ENCODE data around the gene NLRP11.

The NLRP11 gene

DNA sequence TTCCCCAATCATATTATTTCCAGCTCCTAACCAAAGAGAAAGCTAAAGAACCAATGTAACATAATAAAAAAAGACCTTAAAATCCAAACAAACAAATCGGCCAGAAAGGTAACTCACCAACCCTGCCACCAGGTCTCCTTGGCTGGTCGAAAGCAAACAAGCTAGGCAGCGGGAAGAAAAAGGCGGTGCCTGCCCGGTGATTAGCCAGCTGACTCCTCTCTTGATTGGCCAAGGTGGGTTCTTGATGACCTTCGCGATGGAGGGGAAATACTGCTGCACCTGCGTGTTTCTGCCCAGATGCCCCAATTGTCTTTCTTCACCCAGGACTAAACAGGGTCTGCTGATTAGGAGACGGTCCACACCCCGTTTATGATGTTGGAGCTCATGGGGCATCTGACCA is at the start of gene NLRP11:
Gene NLRP11, minus strand, starts transcription at position 154 of the 400 bp plus-strand sequence. CDS start 13,825 bp downstream, outside the sequence.
- no peak for DNase-seq (ENCODE audit: low read depth in 2 of 2)

DNA sequence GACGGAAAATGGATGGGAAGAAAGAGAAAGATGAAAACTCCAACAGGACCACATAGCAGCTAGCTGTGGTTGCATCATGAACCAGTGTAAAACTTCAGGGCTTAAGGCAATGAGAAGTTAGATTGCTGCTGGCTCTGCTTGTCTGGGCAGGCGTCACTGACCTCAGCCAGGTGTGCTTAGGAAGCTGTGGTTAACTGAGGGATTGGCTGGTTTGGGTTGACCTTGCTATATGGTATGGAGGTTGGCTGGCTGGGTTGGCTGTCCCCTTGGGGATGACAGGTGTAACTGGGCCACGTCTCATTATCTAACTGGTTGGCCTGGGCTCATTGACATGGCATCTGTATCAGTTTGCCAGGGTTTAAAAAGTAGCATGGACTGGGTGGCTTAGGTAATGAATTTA is 45.4 kb upstream of the NLRP11 start:
- DNase-seq (ENCODE audit: low read depth in 2 of 2): no peak

DNA sequence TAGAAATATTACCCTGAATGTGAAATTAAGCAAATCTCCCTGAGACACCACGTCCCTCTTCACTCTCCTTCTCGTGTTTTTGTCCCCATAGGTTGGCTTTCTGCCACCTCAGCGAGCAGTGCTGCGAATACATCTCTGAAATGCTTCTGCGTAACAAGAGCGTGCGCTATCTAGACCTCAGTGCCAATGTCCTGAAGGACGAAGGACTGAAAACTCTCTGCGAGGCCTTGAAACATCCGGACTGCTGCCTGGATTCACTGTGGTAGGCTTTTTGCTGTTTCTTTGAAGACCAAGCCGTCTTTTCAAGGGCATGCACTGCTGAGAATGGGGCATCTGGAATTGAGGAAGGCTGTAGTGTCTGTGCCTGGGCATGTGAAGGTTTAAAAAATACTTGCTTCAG is 38.9 kb upstream of the NLRP11 start:
- DNase-seq (ENCODE audit: low read depth in 2 of 2): no peak

DNA sequence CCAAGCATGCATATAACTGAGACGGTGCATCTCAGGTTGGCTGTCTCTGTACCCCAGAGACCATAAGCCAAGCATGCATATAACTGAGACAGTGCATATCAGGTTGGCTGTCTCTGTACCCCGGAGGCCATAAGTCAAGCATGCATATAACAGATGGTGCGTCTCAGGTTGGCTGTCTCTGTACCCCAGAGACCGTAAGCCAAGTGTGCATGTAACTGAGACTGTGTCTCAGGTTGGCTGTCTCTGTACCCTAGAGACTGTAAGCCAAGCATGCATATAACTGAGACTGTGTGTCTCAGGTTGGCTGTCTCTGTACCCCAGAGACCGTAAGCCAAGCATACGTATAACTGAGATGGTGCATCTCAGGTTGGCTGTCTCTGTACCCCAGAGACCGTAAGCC is 35.3 kb upstream of the NLRP11 start:
- no peak for DNase-seq (ENCODE audit: low read depth in 2 of 2)

DNA sequence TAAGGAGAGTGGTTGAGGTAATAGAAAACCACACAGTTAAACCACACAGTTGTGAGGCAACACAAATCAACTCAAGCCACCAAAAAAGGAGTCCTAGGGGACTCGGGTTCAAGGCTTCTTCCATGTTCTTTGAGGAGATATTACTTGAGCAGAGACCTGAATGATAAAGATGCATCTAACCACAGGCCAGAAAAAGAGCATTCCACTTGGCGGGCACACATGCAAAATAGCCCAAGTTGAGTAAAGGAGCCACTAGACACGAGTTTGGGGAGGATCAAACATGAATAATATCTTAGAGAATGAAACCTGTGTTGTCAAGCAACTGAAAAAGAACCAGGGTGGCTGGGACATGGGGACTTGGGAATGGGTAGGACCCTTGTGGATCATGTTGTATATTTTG is 34.7 kb upstream of the NLRP11 start:
- no peak for DNase-seq (ENCODE audit: low read depth in 2 of 2)

DNA sequence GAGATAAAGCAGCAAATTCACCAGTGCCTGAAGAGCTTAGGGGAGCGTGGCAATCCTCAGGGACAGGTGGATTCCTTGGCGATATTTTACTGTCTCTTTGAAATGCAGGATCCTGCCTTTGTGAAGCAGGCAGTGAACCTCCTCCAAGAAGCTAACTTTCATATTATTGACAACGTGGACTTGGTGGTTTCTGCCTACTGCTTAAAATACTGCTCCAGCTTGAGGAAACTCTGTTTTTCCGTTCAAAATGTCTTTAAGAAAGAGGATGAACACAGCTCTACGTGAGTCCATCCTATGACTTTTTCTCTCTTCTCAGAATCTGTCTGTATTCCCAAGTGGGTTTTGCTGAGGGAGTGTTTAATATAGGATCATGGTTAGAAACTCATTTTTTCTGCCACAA is 27.2 kb upstream of the NLRP11 start:
- DNase-seq (ENCODE audit: low read depth in 2 of 2): no peak

DNA sequence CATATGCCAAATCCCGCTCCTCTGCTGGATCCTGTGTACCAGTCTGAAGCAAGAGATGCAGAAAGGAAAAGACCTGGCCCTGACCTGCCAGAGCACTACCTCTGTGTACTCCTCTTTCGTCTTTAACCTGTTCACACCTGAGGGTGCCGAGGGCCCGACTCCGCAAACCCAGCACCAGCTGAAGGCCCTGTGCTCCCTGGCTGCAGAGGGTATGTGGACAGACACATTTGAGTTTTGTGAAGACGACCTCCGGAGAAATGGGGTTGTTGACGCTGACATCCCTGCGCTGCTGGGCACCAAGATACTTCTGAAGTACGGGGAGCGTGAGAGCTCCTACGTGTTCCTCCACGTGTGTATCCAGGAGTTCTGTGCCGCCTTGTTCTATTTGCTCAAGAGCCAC is 26.6 kb upstream of the NLRP11 start:
- DNase-seq (ENCODE audit: low read depth in 2 of 2): no peak

DNA sequence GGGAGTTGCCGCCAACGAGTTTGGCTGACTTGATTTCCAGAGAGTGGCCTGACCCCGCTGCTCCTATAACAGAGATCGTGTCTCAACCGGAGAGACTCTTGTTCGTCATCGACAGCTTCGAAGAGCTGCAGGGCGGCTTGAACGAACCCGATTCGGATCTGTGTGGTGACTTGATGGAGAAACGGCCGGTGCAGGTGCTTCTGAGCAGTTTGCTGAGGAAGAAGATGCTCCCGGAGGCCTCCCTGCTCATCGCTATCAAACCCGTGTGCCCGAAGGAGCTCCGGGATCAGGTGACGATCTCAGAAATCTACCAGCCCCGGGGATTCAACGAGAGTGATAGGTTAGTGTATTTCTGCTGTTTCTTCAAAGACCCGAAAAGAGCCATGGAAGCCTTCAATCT is 26.2 kb upstream of the NLRP11 start:
- DNase-seq (ENCODE audit: low read depth in 2 of 2): no peak

DNA sequence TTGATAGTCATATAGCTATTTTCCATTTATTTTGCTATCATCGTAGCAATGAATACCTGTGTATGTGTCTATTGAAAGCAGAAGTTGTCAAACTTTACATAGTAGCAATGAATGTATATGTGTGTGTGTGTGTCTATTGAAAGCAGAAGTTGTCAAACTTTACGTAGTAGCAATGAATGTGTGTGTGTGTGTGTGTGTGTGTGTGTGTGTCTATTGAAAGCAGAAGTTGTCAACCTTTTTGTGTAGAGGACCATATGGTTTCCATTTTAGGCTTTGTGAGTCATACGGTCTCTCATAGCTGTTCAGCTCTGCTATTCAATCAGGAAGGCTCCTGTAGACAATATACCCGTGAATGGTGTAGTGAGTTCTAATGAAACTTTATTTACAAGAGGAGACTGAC is 25.4 kb upstream of the NLRP11 start:
- no peak for DNase-seq (ENCODE audit: low read depth in 2 of 2)

DNA sequence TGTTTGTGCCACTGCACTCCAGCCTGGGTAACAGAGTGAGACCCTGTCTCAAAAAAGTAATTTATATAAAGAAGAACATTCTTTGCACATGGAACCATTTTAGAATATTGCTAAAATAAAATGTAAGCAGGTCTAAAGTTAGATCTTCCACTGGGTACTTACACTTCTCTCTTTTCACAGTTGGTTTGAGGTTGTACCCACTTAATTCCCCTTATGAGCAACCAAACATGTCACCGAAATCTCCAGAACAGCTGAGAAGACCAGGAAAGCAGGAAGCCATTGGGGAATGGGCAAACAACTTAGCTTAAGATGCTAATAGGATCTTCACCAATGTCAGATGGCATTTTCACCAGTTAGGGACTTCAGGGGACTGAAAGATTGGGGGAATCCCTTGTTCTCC is 23.4 kb upstream of the NLRP11 start:
- DNase-seq (ENCODE audit: low read depth in 2 of 2): no peak

DNA sequence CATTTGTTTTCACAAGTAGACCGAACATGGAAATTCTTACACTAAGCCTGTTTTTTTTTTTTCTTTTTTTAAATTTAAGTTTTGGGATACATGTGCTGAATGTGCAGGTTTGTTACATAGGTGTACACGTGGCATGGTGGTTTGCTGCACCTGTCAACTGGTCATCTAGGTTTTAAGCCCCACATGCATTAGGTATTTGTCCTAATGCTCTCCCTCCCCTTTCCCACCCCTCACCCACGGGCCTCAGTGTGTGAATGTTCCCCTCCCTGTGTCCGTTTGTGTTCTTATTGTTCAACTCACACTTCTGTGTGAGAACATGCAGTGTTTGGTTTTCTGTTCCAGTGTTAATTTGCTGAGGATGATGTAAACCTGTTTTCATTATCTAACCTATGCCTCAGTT is 7.1 kb upstream of the NLRP11 start:
- DNase-seq (ENCODE audit: low read depth in 2 of 2): no peak

DNA sequence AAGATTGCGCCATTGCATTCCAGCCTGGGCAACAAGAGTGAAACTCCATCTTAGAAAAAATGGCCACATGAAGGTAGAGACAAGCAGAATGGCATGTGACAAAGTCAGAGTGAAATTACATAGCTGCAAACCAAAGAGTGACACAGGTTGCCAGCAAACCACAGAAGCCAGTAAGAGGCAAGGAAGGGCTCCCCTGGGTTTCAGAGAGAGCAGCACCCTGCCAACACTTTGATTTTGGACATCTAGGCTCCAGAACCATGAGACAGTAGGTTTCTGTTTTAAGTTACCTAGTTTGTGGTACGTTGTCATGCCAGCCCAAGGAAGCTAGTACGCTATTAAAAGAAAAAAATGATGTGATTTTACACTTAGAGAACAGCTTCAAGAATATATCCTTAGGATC is 6.5 kb upstream of the NLRP11 start:
- DNase-seq (ENCODE audit: low read depth in 2 of 2): no peak

DNA sequence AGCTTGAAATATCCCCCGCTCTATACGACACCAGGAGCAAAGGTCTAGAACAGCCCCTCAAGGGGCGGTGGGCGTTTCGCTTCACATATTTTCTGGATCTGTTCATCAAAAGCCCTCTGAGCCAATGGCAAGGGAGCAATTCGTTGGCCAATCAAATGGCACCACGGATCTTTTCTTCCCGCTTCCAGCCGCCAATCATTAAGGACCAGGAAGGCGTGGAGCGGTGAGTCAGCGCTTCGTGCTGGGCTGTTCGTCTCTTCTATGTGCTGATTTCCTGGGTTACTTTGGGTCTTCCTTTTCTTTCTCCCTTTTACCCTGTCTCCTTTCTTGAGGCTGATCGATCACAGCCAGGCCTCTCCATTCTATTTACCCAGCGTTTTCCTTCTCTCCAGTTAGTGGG is 4.5 kb upstream of the NLRP11 start, which contains the start of gene NLRP4:
Gene NLRP4, plus strand, starts transcription at position 201 of the 400 bp plus-strand sequence. CDS start 15,541 bp downstream, outside the sequence.
- DNase-seq (ENCODE audit: low read depth in 2 of 2): no peak

DNA sequence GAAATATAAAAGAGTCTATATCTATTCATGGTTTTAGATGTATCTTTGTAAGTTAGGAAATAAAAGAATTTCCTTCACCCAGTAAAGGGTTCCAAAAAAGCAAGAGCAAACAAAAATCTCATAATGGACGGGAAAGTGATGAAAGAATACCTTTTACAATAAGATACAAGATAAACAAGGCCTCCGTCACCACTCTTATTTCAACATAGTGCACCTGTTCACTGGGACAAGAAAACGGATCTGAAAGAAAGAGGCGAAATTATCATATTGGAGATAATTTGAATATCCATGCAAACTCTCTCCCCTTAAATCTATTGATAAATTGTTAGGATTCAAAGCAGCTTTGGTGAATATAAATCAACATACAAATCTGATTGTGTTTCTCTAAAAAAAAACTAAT is 877 bp upstream of the NLRP11 start:
- no peak for DNase-seq (ENCODE audit: low read depth in 2 of 2)

DNA sequence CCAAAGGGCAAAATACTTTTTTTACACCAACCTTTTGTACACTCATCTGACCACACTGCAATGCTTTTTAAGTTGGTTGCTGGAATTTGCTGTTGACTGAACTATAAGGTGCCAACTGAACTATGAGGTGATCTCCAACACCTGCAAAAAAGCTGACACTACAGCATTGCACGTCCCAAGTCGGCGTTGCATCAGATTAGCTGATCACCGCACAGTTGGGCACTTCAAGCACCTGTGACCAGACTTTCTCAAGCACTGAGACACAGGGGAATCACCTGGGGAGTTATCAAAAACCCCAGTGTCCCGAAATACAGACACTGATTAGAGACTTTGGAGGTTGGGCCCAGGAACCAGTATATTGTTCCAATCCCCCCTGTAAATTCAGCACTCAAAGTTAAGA is 1.1 kb downstream of the NLRP11 start:
- DNase-seq (ENCODE audit: low read depth in 2 of 2): no peak

DNA sequence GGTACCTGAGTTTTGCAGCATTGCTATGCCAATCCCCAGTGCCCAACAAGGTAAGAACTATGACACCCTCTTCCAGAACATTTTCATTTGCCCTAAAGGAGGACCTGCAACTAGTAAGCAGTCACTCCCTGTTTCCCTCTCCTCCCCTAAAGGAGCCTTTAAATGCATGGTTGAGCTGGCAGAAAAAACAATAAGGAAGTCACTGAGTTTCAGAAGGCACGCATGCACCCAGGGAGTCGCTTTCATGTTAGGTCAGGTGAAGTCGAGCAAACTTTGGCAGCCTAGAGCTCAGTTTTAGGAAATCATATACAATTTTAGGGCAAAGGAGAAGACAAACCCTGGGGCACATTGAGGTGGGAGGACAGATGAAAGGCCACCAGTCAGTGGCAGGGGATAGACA is 11.8 kb downstream of the NLRP11 start:
- no peak for DNase-seq (ENCODE audit: low read depth in 2 of 2)

DNA sequence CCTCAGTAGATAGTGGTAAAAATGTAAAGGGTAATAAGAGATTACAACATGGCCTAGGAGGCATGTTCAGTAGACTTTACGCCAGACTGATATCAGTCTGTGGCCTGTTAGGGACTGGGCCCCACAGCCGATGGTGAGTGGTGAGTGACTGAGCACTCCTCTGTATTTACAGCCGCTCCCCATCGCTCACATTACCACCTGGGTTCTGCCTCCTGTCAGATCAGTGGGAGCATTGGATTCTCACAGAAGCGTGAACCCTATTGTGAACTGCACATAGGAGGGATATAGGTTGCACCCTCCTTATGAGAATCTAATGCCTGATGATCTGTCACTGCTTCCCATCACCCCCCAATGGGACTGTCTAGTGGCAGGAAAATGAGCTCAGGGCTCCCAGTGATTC is 17.9 kb downstream of the NLRP11 start:
- DNase-seq (ENCODE audit: low read depth in 2 of 2): no peak

DNA sequence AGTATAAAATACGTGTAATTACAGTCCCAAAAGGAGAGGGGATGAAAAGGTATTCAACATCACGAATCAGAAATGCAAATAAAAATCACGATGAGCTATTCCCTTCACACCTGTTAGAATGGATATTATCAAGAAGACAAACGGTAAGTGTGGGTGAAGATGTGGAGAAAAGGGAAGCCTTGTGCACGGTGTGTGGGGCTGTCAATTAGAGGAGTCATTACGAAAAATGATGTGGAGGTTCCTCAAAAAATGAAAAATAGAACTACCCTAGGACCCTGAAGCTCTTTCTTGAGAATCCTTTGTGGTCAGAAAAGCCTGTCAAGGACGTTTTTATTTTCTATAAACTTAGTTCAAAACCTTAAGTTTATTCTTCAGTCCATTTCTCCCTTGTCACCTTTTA is 19.4 kb downstream of the NLRP11 start:
- DNase-seq (ENCODE audit: low read depth in 2 of 2): no peak

DNA sequence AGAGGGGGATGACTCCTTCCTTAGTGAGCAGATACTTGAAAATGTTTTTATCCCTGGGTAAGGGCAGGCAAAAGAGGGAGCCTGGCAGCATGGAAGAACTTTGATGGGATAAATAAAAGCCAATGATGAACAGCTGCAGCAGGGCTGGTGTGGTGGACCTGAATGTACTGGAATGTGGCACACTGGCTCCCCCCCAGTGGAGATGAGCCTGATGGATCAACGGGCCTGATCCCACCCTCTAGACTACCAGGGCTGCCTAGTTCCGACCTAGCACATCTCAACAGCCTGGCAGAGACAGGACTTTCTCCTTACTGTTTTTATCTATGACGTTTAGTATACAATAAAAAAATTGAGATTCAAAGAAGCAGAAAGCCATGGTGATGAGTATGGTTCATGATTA is 20.5 kb downstream of the NLRP11 start:
- no peak for DNase-seq (ENCODE audit: low read depth in 2 of 2)

DNA sequence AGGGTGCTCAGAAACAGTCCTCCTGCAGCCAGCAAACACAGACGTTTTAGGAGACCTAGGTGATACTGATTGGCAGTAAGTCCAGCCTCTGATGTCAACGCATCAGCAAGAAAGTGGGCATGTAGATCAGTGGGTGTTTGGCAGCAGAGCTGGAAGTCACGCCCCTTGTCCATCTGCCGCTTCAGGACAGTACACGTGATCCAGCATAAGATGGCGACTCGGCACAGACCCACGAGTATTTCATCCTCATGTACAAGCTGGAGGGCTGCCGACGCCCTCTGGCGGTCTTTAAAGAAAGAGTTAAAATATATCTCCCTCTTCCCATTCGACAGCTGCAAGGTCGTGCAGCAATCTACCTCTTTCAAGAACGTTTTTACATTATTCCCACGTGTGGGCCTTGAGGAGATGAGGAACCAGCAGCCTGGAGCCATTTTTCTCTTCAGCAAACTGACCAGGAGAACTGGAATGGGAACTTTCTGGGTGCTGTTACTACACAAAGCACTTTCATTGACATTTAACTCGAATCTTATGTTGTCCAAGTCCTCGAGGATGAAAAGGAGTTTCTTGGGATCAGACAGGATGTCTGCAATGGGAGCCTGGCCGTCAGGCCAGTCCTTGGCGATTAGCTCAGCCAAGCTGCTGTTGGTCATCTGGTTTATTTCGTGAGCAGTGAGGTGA is 22.3 kb downstream of the NLRP11 start:
- no peak for DNase-seq (ENCODE audit: low read depth in 2 of 2)

DNA sequence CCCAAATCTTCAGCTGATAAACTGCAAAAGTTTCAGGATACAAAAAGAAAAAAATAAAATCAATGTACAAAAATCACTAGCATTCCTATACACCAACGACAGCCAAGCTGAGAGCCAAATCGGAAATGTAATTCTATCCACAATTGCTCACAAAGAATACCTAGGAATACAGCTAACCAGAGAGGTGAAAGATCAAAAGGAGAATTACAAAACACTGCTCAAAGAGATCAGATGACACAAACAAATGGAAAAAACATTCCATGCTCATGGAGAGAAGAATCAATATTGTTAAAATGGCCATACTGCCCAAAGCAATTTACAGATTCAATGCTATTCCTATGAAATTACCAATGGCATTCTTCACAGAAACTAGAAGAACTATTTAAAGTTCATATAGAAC is 29.5 kb downstream of the NLRP11 start:
- no peak for DNase-seq (ENCODE audit: low read depth in 2 of 2)

DNA sequence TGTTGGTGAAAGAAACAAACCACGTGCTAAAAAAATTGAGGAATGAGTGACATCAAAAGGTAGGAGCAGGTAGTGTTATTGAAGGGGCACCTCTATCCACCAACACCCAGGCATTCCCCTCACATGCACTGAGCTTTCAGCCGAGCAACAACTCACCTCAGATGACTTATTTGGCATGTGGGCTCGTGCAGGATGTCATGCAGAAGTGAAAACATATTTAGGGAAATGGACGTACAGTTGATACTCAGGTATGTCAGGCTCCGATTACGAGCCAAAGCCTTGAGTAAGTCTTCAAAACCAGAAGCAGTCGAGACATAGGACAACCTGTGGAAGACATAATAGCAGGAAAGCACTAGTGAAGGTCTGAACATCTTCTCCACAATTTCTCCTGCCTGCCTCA is 30.4 kb downstream of the NLRP11 start:
- DNase-seq (ENCODE audit: low read depth in 2 of 2): no peak

DNA sequence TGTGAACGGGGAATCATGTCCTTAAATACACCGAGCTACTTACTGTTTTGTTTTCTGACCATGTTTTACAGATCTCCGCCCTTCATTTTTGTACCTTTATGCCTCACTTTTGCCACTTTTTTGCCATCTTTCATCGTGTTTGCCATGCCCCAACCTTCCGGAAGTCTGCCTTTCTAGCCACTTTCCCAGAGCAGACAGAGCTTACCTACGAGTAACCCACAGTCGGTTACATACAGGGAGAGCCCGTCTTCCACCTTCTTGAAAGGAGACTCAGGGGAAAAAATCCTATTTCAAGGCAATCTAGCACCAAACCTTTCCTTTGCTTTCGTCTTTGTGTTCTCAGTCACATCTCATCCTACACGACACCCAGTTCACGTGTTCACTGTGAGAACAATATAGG is 36.8 kb downstream of the NLRP11 start:
- DNase-seq (ENCODE audit: low read depth in 2 of 2): no peak

DNA sequence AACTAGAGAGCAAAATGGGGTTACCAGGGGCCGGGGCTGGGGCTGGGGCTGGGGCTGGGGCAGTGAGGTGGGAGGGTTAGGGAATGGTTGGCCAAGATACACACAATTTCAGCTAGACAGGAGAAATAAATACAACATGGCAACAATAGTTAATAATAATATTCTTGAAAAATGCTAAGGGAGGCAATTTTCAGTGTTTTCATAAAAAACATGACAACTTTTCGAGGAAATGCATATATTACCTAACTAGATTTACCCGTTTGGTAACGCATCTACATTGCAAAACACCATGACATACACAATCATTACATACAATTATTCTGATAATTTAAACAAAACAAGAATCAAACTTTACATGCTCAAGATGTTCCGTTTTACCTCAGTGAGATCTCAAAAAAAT is 50.7 kb downstream of the NLRP11 start:
- no peak for DNase-seq (ENCODE audit: low read depth in 2 of 2)
